Right lung (tissue), 10 donors: ENCODE measurements around the gene SIAE. TPM values are rescaled to one million over a fixed set of nuclear protein-coding genes. Genes with fewer than 3 reads are reported as not detected.
A peak's percentile ranks its signal among the peaks of the same experiment; 100 is the strongest.

ENCODE experiments used
- DNase-seq, 2 donors: peaks; one replicate each; pipeline ENCODE4 v3.0.0-alpha.2; 2013
- long read RNA-seq, 8 donors: transcript quantifications; one replicate each; lab custom pipeline, GENCODE V29; 2026
- polyA plus RNA-seq, 5 donors: library from polyadenylated mRNA; unstranded; fragments of 120-200 nt; gene quantifications; one replicate each; pipeline versions ENCODE4 v1.2.1 to v1.2.3, GENCODE V29; 2013; ENCODE audit warnings: inconsistent platforms in 1 of 5, low replicate concordance in 1 of 5; ENCODE audit not compliant: insufficient read length in 5 of 5, insufficient read depth in 1 of 5

The SIAE gene
- polyA plus RNA-seq = 10 to 100 TPM; 13.8 to 17.5 (median 14.7) TPM
- long read RNA-seq, donor 1, full-length matches to known transcripts = 3 of 17 reads
- long read RNA-seq, donor 1, partial matches to known transcripts = 14 of 17 reads
- long read RNA-seq, donor 1, other reads (novel, unspliced or antisense) = 0 of 17 reads
- long read RNA-seq, donor 2, partial matches to known transcripts = 14 of 14 reads
- long read RNA-seq, donor 2, other reads (novel, unspliced or antisense) = 0 of 14 reads
- long read RNA-seq, donor 3, partial matches to known transcripts = 7 of 10 reads
- long read RNA-seq, donor 3, other reads (novel, unspliced or antisense) = 0 of 10 reads
- long read RNA-seq, donor 4, full-length matches to known transcripts = 3 of 3 reads
- long read RNA-seq, donor 4, partial matches to known transcripts = 0 of 3 reads
- long read RNA-seq, donor 4, other reads (novel, unspliced or antisense) = 0 of 3 reads
- long read RNA-seq, donor 5, full-length matches to known transcripts = 5 of 5 reads
- long read RNA-seq, donor 5, partial matches to known transcripts = 0 of 5 reads
- long read RNA-seq, donor 5, other reads (novel, unspliced or antisense) = 0 of 5 reads
- long read RNA-seq, donor 6, full-length matches to known transcripts = 5 of 5 reads
- long read RNA-seq, donor 6, partial matches to known transcripts = 0 of 5 reads
- long read RNA-seq, donor 6, other reads (novel, unspliced or antisense) = 0 of 5 reads
- long read RNA-seq, donor 7 = 0 reads
- long read RNA-seq, donor 8 = 0 reads

- DNase-seq = peak; percentile 94 to 96
Measured at GRCh38 chr11:124673333-124674167, at the start of gene SIAE, which contains the start of gene SPA17. SIAE (minus strand) TSS chr11:124673739; CDS start chr11:124673708, 31 bp downstream. SPA17 (plus strand) TSS chr11:124673904; CDS start chr11:124675265, 1,361 bp downstream.

GRCh38 chr11:124722176-124722575 is 48.6 kb upstream of the SIAE start:
- DNase-seq = no peak

GRCh38 chr11:124719534-124719933 is 46.0 kb upstream of the SIAE start:
- no peak for DNase-seq

GRCh38 chr11:124718801-124719200 is 45.3 kb upstream of the SIAE start:
- DNase-seq = no peak

- peak in 1 of 2 donors; percentile 32 for DNase-seq
Measured at GRCh38 chr11:124717786-124718651, 44.5 kb upstream of the SIAE start.

GRCh38 chr11:124717421-124717785 is 43.9 kb upstream of the SIAE start:
- DNase-seq = peak in 1 of 2 donors; percentile 14

- DNase-seq = no peak
Measured at GRCh38 chr11:124716591-124716990, 43.1 kb upstream of the SIAE start.

GRCh38 chr11:124712392-124712791 is 38.9 kb upstream of the SIAE start:
- no peak for DNase-seq

- no peak for DNase-seq
Measured at GRCh38 chr11:124707829-124708228, 34.3 kb upstream of the SIAE start.

GRCh38 chr11:124700028-124700427 is 26.5 kb upstream of the SIAE start:
- no peak for DNase-seq

GRCh38 chr11:124699547-124699946 is 26.0 kb upstream of the SIAE start:
- no peak for DNase-seq

- DNase-seq = no peak
Measured at GRCh38 chr11:124693142-124693541, 19.6 kb upstream of the SIAE start.

- DNase-seq = no peak
Measured at GRCh38 chr11:124682443-124682842, 8.9 kb upstream of the SIAE start.

GRCh38 chr11:124681421-124681820 is 7.9 kb upstream of the SIAE start:
- DNase-seq = no peak

GRCh38 chr11:124678416-124678815 is 4.9 kb upstream of the SIAE start:
- no peak for DNase-seq

GRCh38 chr11:124676386-124676785 is 2.8 kb upstream of the SIAE start:
- peak; percentile 52 to 66 for DNase-seq

- DNase-seq = no peak
Measured at GRCh38 chr11:124674571-124674970, 1.0 kb upstream of the SIAE start.

- DNase-seq = no peak
Measured at GRCh38 chr11:124674168-124674517, 604 bp upstream of the SIAE start.

- DNase-seq = no peak
Measured at GRCh38 chr11:124672536-124673215, 863 bp downstream of the SIAE start.

GRCh38 chr11:124670732-124671131 is 2.8 kb downstream of the SIAE start:
- DNase-seq = no peak
